ENCODE results near the gene PATJ. TPM values are rescaled to one million over a fixed set of nuclear protein-coding genes. Genes with fewer than 3 reads are reported as not detected.
"Not testable (repeated sequence)": the region's sequence is repeated elsewhere in the genome, so short reads cannot be mapped to it uniquely, and the experiment has no call there.

The PATJ gene
- total and polyA plus RNA-seq, 8 donors, result 14.8 to 45.4 (median 27.9) TPM

DNA sequence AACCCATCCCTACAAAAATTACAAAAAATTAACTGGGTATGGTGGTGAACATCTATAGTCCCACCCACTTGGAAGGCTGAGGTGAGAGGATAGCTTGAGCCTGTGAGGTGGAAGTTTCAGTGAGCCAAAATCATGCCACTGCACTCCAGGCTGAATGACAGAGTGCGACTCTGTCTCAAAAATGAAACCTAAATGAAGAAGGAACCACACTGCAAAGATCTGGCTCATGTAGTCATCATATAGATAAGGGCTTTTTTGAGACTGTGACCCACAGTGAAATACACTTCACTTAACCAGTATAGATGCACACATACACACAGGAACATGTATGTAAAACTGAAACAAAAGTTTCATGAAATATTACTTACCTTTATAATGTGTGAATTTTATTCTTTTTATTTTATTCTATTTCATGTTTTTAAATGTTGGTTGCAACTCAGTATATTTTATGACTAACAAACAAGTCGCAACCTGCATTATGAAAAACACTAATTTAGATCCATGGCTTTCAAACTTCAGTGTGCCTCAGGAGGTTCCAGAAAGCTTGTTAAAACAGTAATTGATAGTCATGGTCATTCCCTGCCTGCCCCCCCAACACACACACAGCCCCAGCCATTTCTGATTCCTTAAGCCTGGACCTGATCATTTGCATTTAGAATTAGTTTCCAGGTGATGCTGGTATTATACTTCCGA, 189.5 kb downstream of the PATJ start:
- WGBS, 2 donors, result 97 to 99% methylated on average over 3 of the region's 3 CpGs
- H3K4me1 ChIP-seq, result no peaks in the 10 kb centered on the region
- intact Hi-C loops (cut with DNase I), result no loop called here
- no peaks in the 10 kb centered on the region for H3K9me3 ChIP-seq
- DNase-seq, result no peak
- H3K27me3 ChIP-seq, result no peaks in the 10 kb centered on the region
- no peak overlapping the region for H3K27ac ChIP-seq
- H3K36me3 ChIP-seq, result no peaks in the 10 kb centered on the region
- no peak for ATAC-seq
- no peak overlapping the region for H3K4me3 ChIP-seq
- no peak for FAIRE-seq
- TF ChIP-seq, protein P1, sequence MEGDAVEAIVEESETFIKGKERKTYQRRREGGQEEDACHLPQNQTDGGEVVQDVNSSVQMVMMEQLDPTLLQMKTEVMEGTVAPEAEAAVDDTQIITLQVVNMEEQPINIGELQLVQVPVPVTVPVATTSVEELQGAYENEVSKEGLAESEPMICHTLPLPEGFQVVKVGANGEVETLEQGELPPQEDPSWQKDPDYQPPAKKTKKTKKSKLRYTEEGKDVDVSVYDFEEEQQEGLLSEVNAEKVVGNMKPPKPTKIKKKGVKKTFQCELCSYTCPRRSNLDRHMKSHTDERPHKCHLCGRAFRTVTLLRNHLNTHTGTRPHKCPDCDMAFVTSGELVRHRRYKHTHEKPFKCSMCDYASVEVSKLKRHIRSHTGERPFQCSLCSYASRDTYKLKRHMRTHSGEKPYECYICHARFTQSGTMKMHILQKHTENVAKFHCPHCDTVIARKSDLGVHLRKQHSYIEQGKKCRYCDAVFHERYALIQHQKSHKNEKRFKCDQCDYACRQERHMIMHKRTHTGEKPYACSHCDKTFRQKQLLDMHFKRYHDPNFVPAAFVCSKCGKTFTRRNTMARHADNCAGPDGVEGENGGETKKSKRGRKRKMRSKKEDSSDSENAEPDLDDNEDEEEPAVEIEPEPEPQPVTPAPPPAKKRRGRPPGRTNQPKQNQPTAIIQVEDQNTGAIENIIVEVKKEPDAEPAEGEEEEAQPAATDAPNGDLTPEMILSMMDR (IDR thresholded peaks at IDR 0.05), result no peak

DNA sequence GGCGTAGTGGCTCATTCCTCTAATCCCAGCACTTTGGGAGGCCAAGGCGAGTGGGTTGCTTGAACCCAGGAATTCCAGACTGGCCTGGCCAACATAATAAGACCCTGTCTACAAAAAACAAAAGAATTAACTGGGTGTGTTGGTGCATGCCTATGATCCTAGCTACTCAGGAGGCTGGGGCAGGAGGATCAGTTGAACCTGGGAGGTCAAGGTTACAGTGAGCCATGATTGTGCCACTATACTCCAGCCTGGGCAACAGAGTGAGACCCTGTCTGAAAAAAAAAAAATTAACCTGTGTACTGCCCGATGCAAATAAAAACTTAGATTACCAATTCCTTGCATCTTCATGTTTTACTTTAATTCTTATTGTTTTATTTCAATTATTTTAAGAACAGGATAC, 193.2 kb downstream of the PATJ start:
- FAIRE-seq (no peak), DNase-seq (no peak), ATAC-seq (no peak)
- 95 to 97% methylated on average over 3 of the region's 3 CpGs for WGBS, 2 donors
- TF ChIP-seq, protein P1 (IDR thresholded peaks at IDR 0.05), result no peak
- intact Hi-C loops (cut with DNase I), result no loop called here
- H3K36me3 ChIP-seq, result no peaks in the 10 kb centered on the region
- H3K4me1 ChIP-seq, result no peaks in the 10 kb centered on the region
- H3K27ac ChIP-seq, result no peak overlapping the region
- no peaks in the 10 kb centered on the region for H3K9me3 ChIP-seq
- H3K27me3 ChIP-seq, result no peaks in the 10 kb centered on the region
- no peak overlapping the region for H3K4me3 ChIP-seq

DNA sequence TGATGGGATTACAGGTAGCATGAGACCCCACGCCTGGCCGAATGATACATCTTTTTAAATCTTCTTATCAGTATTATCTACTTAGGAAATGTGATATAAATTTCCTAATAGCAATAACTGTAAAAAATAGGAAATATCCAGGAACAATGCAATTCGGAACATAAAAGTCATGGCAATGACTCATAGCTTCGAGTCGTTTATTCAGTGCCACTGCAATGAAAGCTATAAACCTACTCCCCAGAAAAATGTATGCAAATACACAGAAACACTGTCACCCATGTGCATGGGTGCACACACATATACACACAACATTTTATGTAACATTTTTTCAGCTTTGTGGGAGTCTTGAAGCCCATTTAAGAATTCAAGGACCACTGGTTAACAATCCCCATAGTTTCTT, 194.6 kb downstream of the PATJ start:
- DNase-seq (no peak), FAIRE-seq (no peak), ATAC-seq (no peak)
- Histone ChIP-seq H3K4me3 (no peak overlapping the region), H3K27me3 (no peaks in the 10 kb centered on the region), H3K36me3 (no peaks in the 10 kb centered on the region), H3K9me3 (no peaks in the 10 kb centered on the region), H3K27ac (no peak overlapping the region), H3K4me1 (peaks cover 0 to 3% (median 0%) of the 10 kb centered on the region in 3 donors)
- WGBS, 2 donors, result 74 to 85% methylated on average over 5 of the region's 5 CpGs
- TF ChIP-seq, protein P1 (IDR thresholded peaks at IDR 0.05), result no peak
- intact Hi-C loops (cut with DNase I), result no loop called here

DNA sequence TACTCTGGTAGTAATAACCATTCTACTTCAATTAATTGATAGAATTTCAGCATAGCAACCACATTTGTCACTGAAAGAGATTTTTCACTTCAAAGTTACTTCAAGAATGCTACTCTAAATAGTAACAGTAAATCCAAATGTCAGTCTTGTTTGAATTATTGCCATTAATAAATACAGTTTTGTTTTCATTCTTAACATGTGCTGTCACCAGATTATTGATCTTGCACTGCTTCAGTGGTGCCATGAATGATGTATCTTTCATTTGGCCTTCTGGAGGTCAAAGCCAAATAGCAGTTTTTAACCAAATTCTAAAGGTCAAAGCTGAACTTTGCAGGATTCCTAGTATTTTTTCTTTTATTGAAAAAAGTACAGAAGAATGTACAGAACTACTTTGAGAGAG, 199.5 kb downstream of the PATJ start:
- no peak overlapping the region for H3K4me3 ChIP-seq
- DNase-seq, result no peak
- no peak for ATAC-seq
- peaks cover 0 to 3% (median 0%) of the 10 kb centered on the region in 3 donors for H3K4me1 ChIP-seq
- H3K27ac ChIP-seq, result no peak overlapping the region
- H3K9me3 ChIP-seq, result no peaks in the 10 kb centered on the region
- no peaks in the 10 kb centered on the region for H3K27me3 ChIP-seq
- no peak for FAIRE-seq
- intact Hi-C loops (cut with DNase I), result no loop called here
- H3K36me3 ChIP-seq, result peaks cover 0 to 6% (median 0%) of the 10 kb centered on the region in 3 donors
- TF ChIP-seq, protein P1 (IDR thresholded peaks at IDR 0.05), result no peak

DNA sequence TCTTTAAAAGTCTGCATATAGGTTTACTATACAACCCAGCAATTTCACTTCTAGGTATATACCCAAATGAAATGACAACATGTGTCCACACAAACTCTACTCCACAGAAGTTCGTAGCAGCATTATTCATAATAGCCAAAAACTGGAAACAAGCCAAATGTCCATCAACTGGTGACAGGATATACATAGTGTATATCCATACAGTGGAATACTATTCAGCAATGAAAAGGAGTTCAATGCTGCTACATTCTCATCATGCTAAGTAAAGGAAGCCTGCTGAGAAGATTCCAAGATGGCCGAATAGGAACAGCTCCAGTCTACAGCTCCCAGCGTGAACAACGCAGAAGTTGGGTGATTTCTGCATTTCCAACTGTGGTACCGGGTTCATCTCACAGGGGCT, 200.6 kb downstream of the PATJ start:
- Histone ChIP-seq H3K27ac (no peak overlapping the region), H3K9me3 (no peaks in the 10 kb centered on the region), H3K27me3 (no peaks in the 10 kb centered on the region), H3K4me1 (peaks cover 0 to 3% (median 0%) of the 10 kb centered on the region in 3 donors), H3K36me3 (peaks cover 0 to 6% (median 0%) of the 10 kb centered on the region in 3 donors), H3K4me3 (no peak overlapping the region)
- 99% methylated on average over 5 of the region's 5 CpGs for WGBS, 2 donors
- FAIRE-seq (no peak), DNase-seq (no peak), ATAC-seq (no peak)
- intact Hi-C loops (cut with DNase I), result no loop called here
- TF ChIP-seq, protein P1 (IDR thresholded peaks at IDR 0.05), result no peak

DNA sequence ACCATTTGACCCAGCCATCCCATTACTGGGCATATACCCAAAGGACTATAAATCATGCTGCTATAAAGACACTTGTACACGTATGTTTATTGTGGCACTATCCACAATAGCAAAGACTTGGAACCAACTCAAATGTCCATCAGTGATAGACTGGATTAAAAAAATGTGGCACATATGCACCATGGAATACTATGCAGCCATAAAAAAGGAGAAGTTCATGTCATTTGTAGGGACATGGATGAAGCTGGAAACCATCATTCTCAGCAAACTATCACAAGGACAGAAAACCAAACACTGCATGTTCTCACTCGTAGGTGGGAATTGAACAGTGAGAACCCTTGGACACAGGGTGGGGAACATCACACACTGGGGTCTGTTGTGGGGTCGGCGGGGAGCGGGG, 206.4 kb downstream of the PATJ start:
- H3K27ac ChIP-seq; FAIRE-seq; DNase-seq; H3K36me3 ChIP-seq; intact Hi-C loops (cut with DNase I); H3K9me3 ChIP-seq; H3K4me3 ChIP-seq; ATAC-seq; H3K27me3 ChIP-seq: not testable (repeated sequence)
- peaks cover 0 to 11% (median 0%) of the 10 kb centered on the region in 3 donors for H3K4me1 ChIP-seq
- 68 to 88% methylated on average over 5 of the region's 5 CpGs for WGBS, 2 donors
